Activated naive CD4-positive, alpha-beta T cell treated with anti-CD3 and anti-CD28 coated beads for 36 hours (primary cell): Measurements from ENCODE around the gene CST3. TPM values are rescaled to one million over a fixed set of nuclear protein-coding genes. Genes with fewer than 3 reads are reported as not detected.
"Not testable (repeated sequence)": the region's sequence is repeated elsewhere in the genome, so short reads cannot be mapped to it uniquely, and the experiment has no call there.

ENCODE experiments used
- CTCF ChIA-PET: fragments of 350-600 bp; sonication (Branson Sonifier 250); formaldehyde crosslinking; loops from one replicate; lab custom pipeline; 2021; ENCODE audit warnings: antibody characterized with exemption; lab: Charles Lee
- DNase-seq: peaks from one replicate; pipeline ENCODE4 v3.0.0-alpha.2; 2020
- H3K27ac Mint-ChIP-seq: one replicate; pipeline ENCODE4 v1.8.0; 2021; ENCODE audit warnings: mild to moderate bottlenecking, mixed read lengths
- H3K27me3 Mint-ChIP-seq: one replicate; pipeline ENCODE4 v1.8.0; 2021; ENCODE audit warnings: low read depth, mixed read lengths
- H3K36me3 Mint-ChIP-seq: one replicate; pipeline ENCODE4 v1.8.0; 2021; ENCODE audit warnings: low read depth, mixed read lengths
- H3K4me1 Mint-ChIP-seq: one replicate; pipeline ENCODE4 v1.8.0; 2021; ENCODE audit warnings: low read depth, mixed read lengths
- H3K4me3 Mint-ChIP-seq: one replicate; pipeline ENCODE4 v1.8.0; 2021; ENCODE audit warnings: mild to moderate bottlenecking, moderate library complexity, mixed read lengths
- H3K9me3 Mint-ChIP-seq: one replicate; pipeline ENCODE4 v1.8.0; 2021; ENCODE audit warnings: mixed read lengths
- intact Hi-C: fragments of 100-400 bp; cut with micrococcal nuclease; formaldehyde crosslinking; loops from one replicate; pipeline ENCODE4 v1.15.1; 2023
- total RNA-seq, 2 experiments: library from RNA; stranded (reverse); gene quantifications; one replicate each; pipeline ENCODE4 v1.2.3, GENCODE V29; 2021

CST3 gene
- total RNA-seq, 2 experiments from 2014 or later = 0.35 TPM; not detected in 1

- Mint-ChIP-seq H3K9me3 (peaks cover 3% of the 10 kb centered on the region), H3K36me3 (no peaks in the 10 kb centered on the region), H3K27me3 (no peaks in the 10 kb centered on the region), H3K27ac (no peak overlapping the region), H3K4me1 (no peaks in the 10 kb centered on the region), H3K4me3 (no peak overlapping the region)
- intact Hi-C loops = no loop called here
- CTCF ChIA-PET = no interaction called here
- no peak for DNase-seq
Observed at GRCh38 chr20:23669866-23670265, 32.1 kb upstream of the CST3 start.

- H3K4me3 Mint-ChIP-seq = no peak overlapping the region
- CTCF ChIA-PET = interaction anchor here (0.7 to 1.1 kb wide), 3 partner anchors 16 to 502 kb away, joined by 3 read pairs; no protein-coding TSS in a partner anchor
- intact Hi-C loops = no loop called here
- no peaks in the 10 kb centered on the region for H3K4me1 Mint-ChIP-seq
- no peak for DNase-seq
- H3K27ac Mint-ChIP-seq = no peak overlapping the region
- H3K9me3 Mint-ChIP-seq = peaks cover 3% of the 10 kb centered on the region
- no peaks in the 10 kb centered on the region for H3K36me3 Mint-ChIP-seq
- H3K27me3 Mint-ChIP-seq = no peaks in the 10 kb centered on the region
Observed at GRCh38 chr20:23669327-23669726, 31.6 kb upstream of the CST3 start.

- Mint-ChIP-seq H3K27me3 (no peaks in the 10 kb centered on the region), H3K4me3 (no peak overlapping the region), H3K36me3 (no peaks in the 10 kb centered on the region), H3K4me1 (no peaks in the 10 kb centered on the region), H3K9me3 (peaks cover 3% of the 10 kb centered on the region), H3K27ac (no peak overlapping the region)
- CTCF ChIA-PET = interaction anchor here (0.7 to 1.1 kb wide), 4 partner anchors 15 to 503 kb away, joined by 3 read pairs; no protein-coding TSS in a partner anchor
- intact Hi-C loops = loop anchor here (1.0 kb wide), 1 partner anchor 328 kb away; no protein-coding TSS in a partner anchor
- DNase-seq = peak; percentile 63
Observed at GRCh38 chr20:23668477-23668951, 30.8 kb upstream of the CST3 start.

GRCh38 chr20:23667666-23668065 lies 29.9 kb upstream of the CST3 start:
- Mint-ChIP-seq H3K27ac (no peak overlapping the region), H3K9me3 (no peaks in the 10 kb centered on the region), H3K27me3 (no peaks in the 10 kb centered on the region), H3K4me3 (no peak overlapping the region), H3K4me1 (no peaks in the 10 kb centered on the region), H3K36me3 (no peaks in the 10 kb centered on the region)
- no peak for DNase-seq
- CTCF ChIA-PET = interaction anchor here (0.7 kb wide), 1 partner anchor 31 kb away, joined by 3 read pairs; no protein-coding TSS in a partner anchor
- intact Hi-C loops = loop anchor here (1.0 kb wide), 1 partner anchor 329 kb away; no protein-coding TSS in a partner anchor

GRCh38 chr20:23666698-23667097 lies 28.9 kb upstream of the CST3 start:
- Mint-ChIP-seq H3K4me1 (no peaks in the 10 kb centered on the region), H3K27me3 (no peaks in the 10 kb centered on the region), H3K27ac (no peak overlapping the region), H3K36me3 (no peaks in the 10 kb centered on the region), H3K9me3 (no peaks in the 10 kb centered on the region), H3K4me3 (no peak overlapping the region)
- no peak for DNase-seq
- CTCF ChIA-PET = no interaction called here
- intact Hi-C loops = no loop called here

GRCh38 chr20:23666189-23666588 lies 28.4 kb upstream of the CST3 start:
- no peaks in the 10 kb centered on the region for H3K27me3 Mint-ChIP-seq
- intact Hi-C loops = no loop called here
- DNase-seq = no peak
- H3K9me3 Mint-ChIP-seq = no peaks in the 10 kb centered on the region
- no peak overlapping the region for H3K27ac Mint-ChIP-seq
- H3K4me1 Mint-ChIP-seq = no peaks in the 10 kb centered on the region
- H3K4me3 Mint-ChIP-seq = no peak overlapping the region
- CTCF ChIA-PET = no interaction called here
- H3K36me3 Mint-ChIP-seq = no peaks in the 10 kb centered on the region

- DNase-seq = no peak
- Mint-ChIP-seq H3K4me1 (no peaks in the 10 kb centered on the region), H3K27me3 (no peaks in the 10 kb centered on the region), H3K36me3 (no peaks in the 10 kb centered on the region), H3K9me3 (no peaks in the 10 kb centered on the region), H3K4me3 (no peak overlapping the region), H3K27ac (no peak overlapping the region)
- CTCF ChIA-PET = no interaction called here
- intact Hi-C loops = no loop called here
Observed at GRCh38 chr20:23664954-23665353, 27.2 kb upstream of the CST3 start.

- H3K4me1 Mint-ChIP-seq, H3K27me3 Mint-ChIP-seq, CTCF ChIA-PET, DNase-seq, intact Hi-C loops, H3K27ac Mint-ChIP-seq, H3K9me3 Mint-ChIP-seq, H3K4me3 Mint-ChIP-seq, H3K36me3 Mint-ChIP-seq: not testable (repeated sequence)
Observed at GRCh38 chr20:23664046-23664445, 26.3 kb upstream of the CST3 start.

GRCh38 chr20:23663180-23663579 lies 25.4 kb upstream of the CST3 start:
- CTCF ChIA-PET = no interaction called here
- no peak overlapping the region for H3K4me3 Mint-ChIP-seq
- H3K36me3 Mint-ChIP-seq = no peaks in the 10 kb centered on the region
- H3K27me3 Mint-ChIP-seq = no peaks in the 10 kb centered on the region
- H3K27ac Mint-ChIP-seq = no peak overlapping the region
- no peaks in the 10 kb centered on the region for H3K9me3 Mint-ChIP-seq
- intact Hi-C loops = no loop called here
- no peak for DNase-seq
- H3K4me1 Mint-ChIP-seq = no peaks in the 10 kb centered on the region

- Mint-ChIP-seq H3K4me1 (no peaks in the 10 kb centered on the region), H3K27me3 (no peaks in the 10 kb centered on the region), H3K4me3 (no peak overlapping the region), H3K9me3 (no peaks in the 10 kb centered on the region), H3K27ac (no peak overlapping the region), H3K36me3 (no peaks in the 10 kb centered on the region)
- CTCF ChIA-PET = no interaction called here
- no peak for DNase-seq
- intact Hi-C loops = no loop called here
Observed at GRCh38 chr20:23662276-23662870, 24.6 kb upstream of the CST3 start.

- Mint-ChIP-seq H3K27ac (no peak overlapping the region), H3K4me3 (no peak overlapping the region), H3K27me3 (peaks cover 3% of the 10 kb centered on the region), H3K4me1 (no peaks in the 10 kb centered on the region), H3K36me3 (no peaks in the 10 kb centered on the region), H3K9me3 (no peaks in the 10 kb centered on the region)
- DNase-seq = no peak
- CTCF ChIA-PET = no interaction called here
- intact Hi-C loops = no loop called here
Observed at GRCh38 chr20:23661002-23661429, 23.3 kb upstream of the CST3 start.

- no peaks in the 10 kb centered on the region for H3K9me3 Mint-ChIP-seq
Observed at GRCh38 chr20:23659989-23660837, 22.5 kb upstream of the CST3 start.

More at GRCh38 chr20:23659989-23660837, 22.5 kb upstream of the CST3 start:
- Mint-ChIP-seq H3K36me3 (no peaks in the 10 kb centered on the region), H3K27me3 (peaks cover 3% of the 10 kb centered on the region), H3K4me3 (no peak overlapping the region), H3K27ac (no peak overlapping the region), H3K4me1 (no peaks in the 10 kb centered on the region)
- DNase-seq = no peak
- CTCF ChIA-PET = no interaction called here
- intact Hi-C loops = no loop called here
